K562 (cell line): ENCODE results near the gene TEX52. TPM values are rescaled to one million over a fixed set of nuclear protein-coding genes. Genes with fewer than 3 reads are reported as not detected.

ENCODE experiments used
- ATAC-seq: fragments of 200-7000 bp; cut with Tn5 transposase; 3 replicates; pipeline ENCODE4 v1.9.1; 2020; ENCODE audit warnings: moderate library complexity
- BruUV-seq: library from RNA; stranded (reverse); fragments of 400-500 nt; replicated peaks from 2 replicates; lab custom pipeline; 2021; lab: Mats Ljungman, UMichigan
- CTCF ChIA-PET: fragments of 300-600 bp; formaldehyde crosslinking; extraction: SDS; loops from one replicate; lab custom pipeline; 2021; ENCODE audit warnings: low intra/inter-chr PET ratio; lab: Yijun Ruan, JAX
- POLR2A ChIA-PET: fragments of 300-600, 350-650 bp; sonication (Branson Sonifier 250); formaldehyde crosslinking; extraction: SDS; loops from one replicate; lab custom pipeline; 2021; ENCODE audit warnings: antibody characterized with exemption, inconsistent platforms; lab: Yijun Ruan, JAX
- DNase-seq, 4 experiments: peaks; one replicate each; pipeline versions ENCODE4 v3.0.0 to v3.0.0-alpha.2; 2011 to 2018; ENCODE audit warnings: low spot score in 3 of 4, mixed read lengths in 3 of 4; ENCODE audit errors: extremely low read depth in 1 of 4
- FAIRE-seq: peaks from 2 replicates; lab custom pipeline; 2011; peaks lifted over from hg19 to GRCh38; lab: Jason Lieb, UNC
- H2AFZ ChIP-seq: 2 replicates; pipeline ENCODE4 v1.6.0; 2011; ENCODE audit warnings: low read depth, low read length, control low read depth, inconsistent platforms
- H3K27ac ChIP-seq: fragments of 200-600 bp; 3 replicates; pipeline ENCODE4 v1.8.0; 2011; ENCODE audit warnings: low read depth, mild to moderate bottlenecking, control low read depth, inconsistent platforms, low read length, moderate library complexity, mixed read lengths; ENCODE audit errors: extremely low read depth
- H3K27me3 ChIP-seq, 2 experiments: fragments of 300-600 bp in 1 of 2; 2 replicates in 1 of 2; 3 replicates in 1 of 2; pipeline versions ENCODE4 v1.6.0 to v1.8.0; 2011; ENCODE audit warnings: inconsistent platforms in 2 of 2, low read length in 2 of 2, mild to moderate bottlenecking in 1 of 2, mixed read lengths in 1 of 2, moderate library complexity in 1 of 2; ENCODE audit not compliant: control insufficient read depth in 2 of 2, insufficient read depth in 2 of 2
- H3K36me3 ChIP-seq: fragments of 300-600 bp; 3 replicates; pipeline ENCODE4 v1.8.0; 2011; ENCODE audit warnings: mild to moderate bottlenecking, low read length, inconsistent platforms; ENCODE audit not compliant: control insufficient read depth, insufficient read depth
- H3K4me1 ChIP-seq, 2 experiments: fragments of 200-600 bp in 1 of 2; replicated peaks in 1 of 2; 2 replicates in 1 of 2; 3 replicates in 1 of 2; pipeline versions ENCODE4 v1.5.1 to v1.8.0; 2011; ENCODE audit warnings: inconsistent platforms in 2 of 2, low read length in 2 of 2, mild to moderate bottlenecking in 1 of 2, mixed read lengths in 1 of 2, moderate library complexity in 1 of 2; ENCODE audit not compliant: control insufficient read depth in 2 of 2, insufficient read depth in 2 of 2
- H3K4me2 ChIP-seq: 2 replicates; pipeline ENCODE4 v1.6.1; 2011; ENCODE audit warnings: low read length, control low read depth, inconsistent platforms, mixed read lengths; ENCODE audit not compliant: insufficient read depth
- H3K4me3 ChIP-seq: fragments of 200-600 bp; sonication (generic), shearing (Covaris generic); 2 replicates; pipeline ENCODE4 v1.5.1; 2016; ENCODE audit warnings: control low read depth, inconsistent platforms
- H3K79me2 ChIP-seq: fragments of 200-600 bp; 3 replicates; pipeline ENCODE4 v1.8.0; 2011; ENCODE audit warnings: low read length, inconsistent platforms; ENCODE audit not compliant: control insufficient read depth, insufficient read depth
- H3K9ac ChIP-seq, 2 experiments: 2 replicates each; pipeline versions ENCODE4 v1.6.0 to v1.6.1; 2011; ENCODE audit warnings: low read depth in 2 of 2, low read length in 2 of 2, control low read depth in 1 of 2, inconsistent platforms in 1 of 2, mild to moderate bottlenecking in 1 of 2, mixed read lengths in 1 of 2; ENCODE audit not compliant: insufficient read depth in 1 of 2
- H3K9me1 ChIP-seq: one replicate; pipeline ENCODE4 v1.6.0; 2011; ENCODE audit warnings: inconsistent platforms, mild to moderate bottlenecking, low read length, moderate library complexity; ENCODE audit not compliant: control insufficient read depth, insufficient read depth
- H3K9me3 ChIP-seq: replicated peaks from 2 replicates; pipeline ENCODE4 v1.5.1; 2011; ENCODE audit warnings: low read depth, low read length, inconsistent platforms; ENCODE audit not compliant: control insufficient read depth, insufficient read depth
- H4K20me1 ChIP-seq: replicated peaks from 2 replicates; pipeline ENCODE4 v1.6.1; 2011; ENCODE audit warnings: low read length, inconsistent platforms, mixed read lengths; ENCODE audit not compliant: control insufficient read depth, insufficient read depth
- PHF20 ChIP-seq: fragments of 450-650 bp; IDR thresholded peaks from 2 replicates; pipeline ENCODE4 v1.6.1; 2018; ENCODE audit not compliant: partially characterized antibody
- POLR2B ChIP-seq: fragments of 450-650 bp; IDR thresholded peaks from 2 replicates; pipeline ENCODE4 v1.6.1; 2018; ENCODE audit warnings: low read depth; ENCODE audit not compliant: partially characterized antibody
- PPARD ChIP-seq: fragments of 250-450 bp; sonication (Bioruptor Pico); IDR thresholded peaks from 2 replicates; pipeline ENCODE4 v1.8.0; 2022; ENCODE audit warnings: inconsistent platforms, mild to moderate bottlenecking, moderate library complexity
- RAD21 ChIP-seq, 2 experiments: fragments of 250-450 bp in 1 of 2; fragments of 450-650 bp in 1 of 2; sonication (Bioruptor Pico) in 1 of 2; formaldehyde crosslinking in 1 of 2; IDR thresholded peaks in 1 of 2; conservative IDR thresholded peaks in 1 of 2; 2 replicates each; pipeline versions ENCODE4 v1.4.0 to v1.8.0; 2020 to 2022; ENCODE audit warnings: mild to moderate bottlenecking in 2 of 2, moderate library complexity in 1 of 2
- SMAD4 ChIP-seq: fragments of 250-450 bp; sonication (Bioruptor Pico); conservative IDR thresholded peaks from 2 replicates; pipeline ENCODE4 v1.8.0; 2021; ENCODE audit warnings: inconsistent platforms, mild to moderate bottlenecking, moderate library complexity
- SMARCA4 ChIP-seq: fragments of 450-650 bp; IDR thresholded peaks from 2 replicates; pipeline ENCODE4 v1.6.1; 2016
- SMC3 ChIP-seq: conservative IDR thresholded peaks from 2 replicates; pipeline ENCODE4 v1.6.1; 2011; ENCODE audit warnings: low read depth, low read length, improper control_type of control experiment; ENCODE audit not compliant: insufficient read depth
- SP2 ChIP-seq: IDR thresholded peaks from 2 replicates; pipeline ENCODE4 v1.6.1; 2011; ENCODE audit warnings: mild to moderate bottlenecking, low read depth, low read length, moderate library complexity; ENCODE audit not compliant: poor library complexity, severe bottlenecking; ENCODE audit errors: extremely low read depth
- SRSF9 ChIP-seq: fragments of 200-400 bp; formaldehyde crosslinking; IDR thresholded peaks from 2 replicates; pipeline ENCODE4 v1.6.1; 2017; ENCODE audit warnings: low read depth, low read length, borderline replicate concordance
- TAF1 ChIP-seq: IDR thresholded peaks from 2 replicates; pipeline ENCODE4 v1.6.1; 2011; ENCODE audit warnings: mild to moderate bottlenecking, low read length, moderate library complexity; ENCODE audit not compliant: insufficient read depth, control insufficient read depth, severe bottlenecking; ENCODE audit errors: extremely low read depth
- WGBS: fragments of 100-300 bp; shearing (Covaris generic); methylation state at CpG from one replicate; pipeline ENCODE4 v1.1.6; 2016; ENCODE audit warnings: low coverage, mixed read lengths; ENCODE audit not compliant: insufficient coverage; ENCODE audit errors: missing lambda C conversion rate; 5-methylcytosine and 5-hydroxymethylcytosine counted together
- in situ Hi-C: fragments of 300-500 bp; cut with MboI; formaldehyde crosslinking; loops from 4 replicates; pipeline ENCODE4 v1.15.0; 2018; ENCODE audit warnings: inconsistent platforms, mixed read lengths
- intact Hi-C: fragments of 100-400 bp; cut with micrococcal nuclease; formaldehyde crosslinking; loops from 2 replicates; pipeline ENCODE4 v1.14.2; 2022
- polyA plus RNA-seq, 8 experiments: library from polyadenylated mRNA; depleted of rRNA in 4 of 8; stranded (reverse) in 5 of 8; unstranded in 3 of 8; fragments of >200 nt; fragmentation: Nextera tagmentation in 2 of 8; fragmentation: Illumina TruSeq in 1 of 8; extraction: Ambion mirVana in 2 of 8; extraction: Trizol in 1 of 8; gene quantifications; 2 replicates each; pipeline versions ENCODE4 v1.2.1 to v1.2.3, GENCODE V29; 2011 to 2014; ENCODE audit warnings: inconsistent platforms in 1 of 8, missing spikeins in 1 of 8
- total RNA-seq, 7 experiments: library from RNA; depleted of rRNA in 6 of 7; stranded (reverse); fragments of >200 nt in 6 of 7; fragmentation: Illumina TruSeq in 2 of 7; extraction: Trizol in 2 of 7; gene quantifications; 2 replicates each; pipeline versions ENCODE4 v1.2.1 to v1.2.3, GENCODE V29; 2011 to 2021; ENCODE audit warnings: low replicate concordance in 1 of 7
- TF ChIP-seq, protein P1 (sequence below), 2 experiments: fragments of 450-650 bp; formaldehyde crosslinking in 1 of 2; IDR thresholded peaks; 2 replicates each; pipeline versions ENCODE4 v1.4.0 to v1.6.1; 2014 to 2020; ENCODE audit warnings: mild to moderate bottlenecking in 2 of 2, borderline replicate concordance in 1 of 2, low read depth in 1 of 2

The TEX52 gene
- total and polyA plus RNA-seq, 9 of the 15 experiments (the other 6 are each of a cell fraction or from before 2014, with no cell fraction given) = not detected

GRCh38 chr12:2854669-2855453, 2.0 kb downstream of the TEX52 start (continued):
- TF ChIP-seq POLR2B (no peak), SMAD4 (no peak), PHF20 (no peak)

GRCh38 chr12:2853626-2854025, 3.2 kb downstream of the TEX52 start:
- ChIA-PET POLR2A (interaction anchor here (0.6 to 1.2 kb wide), 4 partner anchors 11 to 252 kb away, joined by 3 to 6 read pairs (median 4); no protein-coding TSS in a partner anchor), CTCF (interaction anchor here (1.8 kb wide), 1 partner anchor 91 kb away, joined by 7 read pairs; no protein-coding TSS in a partner anchor)
- H3K9me3 ChIP-seq = no peaks in the 10 kb centered on the region
- FAIRE-seq (peak; percentile 83), DNase-seq (peak; percentile 76 to 80 (median 78)), ATAC-seq (peak; percentile 96)
- no TSS peak for BruUV-seq
- no peaks in the 10 kb centered on the region for H3K9me1 ChIP-seq
- intact Hi-C loops = loop anchor here (1.0 kb wide), 1 partner anchor 188 kb away; no protein-coding TSS in a partner anchor
- H2AFZ ChIP-seq = 0 out of 2 replicates have a peak overlapping the region, but pooled peaks have one; percentile 45
- H3K4me3 ChIP-seq = no peak overlapping the region
- WGBS = 8% methylated on average over 10 of the region's 11 CpGs
- H3K79me2 ChIP-seq = no peaks in the 10 kb centered on the region
- H3K4me1 ChIP-seq = peaks cover 2 to 4% of the 10 kb centered on the region in 2 experiments; a peak in 3 of 5 replicates
- H3K27me3 ChIP-seq = no peaks in the 10 kb centered on the region
- no peak overlapping the region for H3K9ac ChIP-seq
- peaks cover 10% of the 10 kb centered on the region; the same call in 1 of the 3 replicates for H3K36me3 ChIP-seq
- no peaks in the 10 kb centered on the region for H4K20me1 ChIP-seq
- H3K4me2 ChIP-seq = no peak overlapping the region
- H3K27ac ChIP-seq = no peak overlapping the region
- in situ Hi-C loops = no loop called here
- peak; percentile 60 for TF ChIP-seq SMC3
- TF ChIP-seq SMARCA4 = no peak
- TF ChIP-seq SP2 = no peak
- TF ChIP-seq PPARD (CRISPR knock-in tag) = no peak
- TF ChIP-seq SRSF9 = no peak
- TF ChIP-seq, protein P1, sequence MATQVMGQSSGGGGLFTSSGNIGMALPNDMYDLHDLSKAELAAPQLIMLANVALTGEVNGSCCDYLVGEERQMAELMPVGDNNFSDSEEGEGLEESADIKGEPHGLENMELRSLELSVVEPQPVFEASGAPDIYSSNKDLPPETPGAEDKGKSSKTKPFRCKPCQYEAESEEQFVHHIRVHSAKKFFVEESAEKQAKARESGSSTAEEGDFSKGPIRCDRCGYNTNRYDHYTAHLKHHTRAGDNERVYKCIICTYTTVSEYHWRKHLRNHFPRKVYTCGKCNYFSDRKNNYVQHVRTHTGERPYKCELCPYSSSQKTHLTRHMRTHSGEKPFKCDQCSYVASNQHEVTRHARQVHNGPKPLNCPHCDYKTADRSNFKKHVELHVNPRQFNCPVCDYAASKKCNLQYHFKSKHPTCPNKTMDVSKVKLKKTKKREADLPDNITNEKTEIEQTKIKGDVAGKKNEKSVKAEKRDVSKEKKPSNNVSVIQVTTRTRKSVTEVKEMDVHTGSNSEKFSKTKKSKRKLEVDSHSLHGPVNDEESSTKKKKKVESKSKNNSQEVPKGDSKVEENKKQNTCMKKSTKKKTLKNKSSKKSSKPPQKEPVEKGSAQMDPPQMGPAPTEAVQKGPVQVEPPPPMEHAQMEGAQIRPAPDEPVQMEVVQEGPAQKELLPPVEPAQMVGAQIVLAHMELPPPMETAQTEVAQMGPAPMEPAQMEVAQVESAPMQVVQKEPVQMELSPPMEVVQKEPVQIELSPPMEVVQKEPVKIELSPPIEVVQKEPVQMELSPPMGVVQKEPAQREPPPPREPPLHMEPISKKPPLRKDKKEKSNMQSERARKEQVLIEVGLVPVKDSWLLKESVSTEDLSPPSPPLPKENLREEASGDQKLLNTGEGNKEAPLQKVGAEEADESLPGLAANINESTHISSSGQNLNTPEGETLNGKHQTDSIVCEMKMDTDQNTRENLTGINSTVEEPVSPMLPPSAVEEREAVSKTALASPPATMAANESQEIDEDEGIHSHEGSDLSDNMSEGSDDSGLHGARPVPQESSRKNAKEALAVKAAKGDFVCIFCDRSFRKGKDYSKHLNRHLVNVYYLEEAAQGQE (IDR thresholded peaks at IDR 0.05; ENCODE audit: borderline replicate concordance) = peak; percentile 29; the same call in 1 of the 2 replicates
- TF ChIP-seq, protein P1 (CRISPR knock-in tag; IDR thresholded peaks at IDR 0.05; ENCODE audit: low read depth) = no peak
- TF ChIP-seq TAF1 = no peak
- TF ChIP-seq RAD21 (CRISPR knock-in tag; conservative IDR thresholded peaks at IDR 0.05 in 1 of 2, IDR thresholded peaks at IDR 0.05 in 1 of 2) = peak in 1 of 2 experiments; percentile 46; a peak in 2 of 4 replicates
